ENCODE measurements around the gene CDKN2AIP. TPM values are rescaled to one million over a fixed set of nuclear protein-coding genes. Genes with fewer than 3 reads are reported as not detected.

The CDKN2AIP gene
- total RNA-seq, 1 donor from 2014 or later: 23.8 TPM

DNA sequence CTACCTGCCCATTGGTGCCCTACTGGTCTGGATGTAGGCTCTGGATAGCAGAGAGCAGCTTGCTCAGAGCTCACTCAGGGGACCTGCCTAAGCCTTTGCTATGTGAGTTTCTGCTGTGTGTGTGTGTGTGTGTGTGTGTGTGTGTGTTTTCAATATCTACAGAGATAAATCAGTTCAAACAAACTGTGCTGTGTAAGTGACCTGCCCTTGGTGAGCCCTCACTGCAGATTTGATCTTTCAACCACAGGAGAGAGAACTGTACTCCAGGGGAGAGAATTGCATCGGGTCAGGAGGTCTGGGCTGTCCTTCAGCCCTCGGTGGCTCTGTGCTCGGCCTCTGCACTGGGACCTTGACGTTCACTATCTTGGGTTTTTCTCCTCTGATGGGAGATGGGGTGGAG, 35.0 kb upstream of the CDKN2AIP start:
- Mint-ChIP-seq H3K27ac (ENCODE audit: unreplicated experiment) (peak overlapping the region; percentile 88), H3K9me3 (no peaks in the 10 kb centered on the region), H3K4me3 (peak overlapping the region; percentile 42), H3K36me3 (ENCODE audit: low read depth) (no peaks in the 10 kb centered on the region), H3K27me3 (ENCODE audit: low read depth) (no peaks in the 10 kb centered on the region), H3K4me1 (peaks cover 31% of the 10 kb centered on the region)
- TF ChIP-seq, protein P1, sequence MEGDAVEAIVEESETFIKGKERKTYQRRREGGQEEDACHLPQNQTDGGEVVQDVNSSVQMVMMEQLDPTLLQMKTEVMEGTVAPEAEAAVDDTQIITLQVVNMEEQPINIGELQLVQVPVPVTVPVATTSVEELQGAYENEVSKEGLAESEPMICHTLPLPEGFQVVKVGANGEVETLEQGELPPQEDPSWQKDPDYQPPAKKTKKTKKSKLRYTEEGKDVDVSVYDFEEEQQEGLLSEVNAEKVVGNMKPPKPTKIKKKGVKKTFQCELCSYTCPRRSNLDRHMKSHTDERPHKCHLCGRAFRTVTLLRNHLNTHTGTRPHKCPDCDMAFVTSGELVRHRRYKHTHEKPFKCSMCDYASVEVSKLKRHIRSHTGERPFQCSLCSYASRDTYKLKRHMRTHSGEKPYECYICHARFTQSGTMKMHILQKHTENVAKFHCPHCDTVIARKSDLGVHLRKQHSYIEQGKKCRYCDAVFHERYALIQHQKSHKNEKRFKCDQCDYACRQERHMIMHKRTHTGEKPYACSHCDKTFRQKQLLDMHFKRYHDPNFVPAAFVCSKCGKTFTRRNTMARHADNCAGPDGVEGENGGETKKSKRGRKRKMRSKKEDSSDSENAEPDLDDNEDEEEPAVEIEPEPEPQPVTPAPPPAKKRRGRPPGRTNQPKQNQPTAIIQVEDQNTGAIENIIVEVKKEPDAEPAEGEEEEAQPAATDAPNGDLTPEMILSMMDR (conservative IDR thresholded peaks at IDR 0.05): no peak
- no peak for DNase-seq (ENCODE audit: low read depth, low spot score)

DNA sequence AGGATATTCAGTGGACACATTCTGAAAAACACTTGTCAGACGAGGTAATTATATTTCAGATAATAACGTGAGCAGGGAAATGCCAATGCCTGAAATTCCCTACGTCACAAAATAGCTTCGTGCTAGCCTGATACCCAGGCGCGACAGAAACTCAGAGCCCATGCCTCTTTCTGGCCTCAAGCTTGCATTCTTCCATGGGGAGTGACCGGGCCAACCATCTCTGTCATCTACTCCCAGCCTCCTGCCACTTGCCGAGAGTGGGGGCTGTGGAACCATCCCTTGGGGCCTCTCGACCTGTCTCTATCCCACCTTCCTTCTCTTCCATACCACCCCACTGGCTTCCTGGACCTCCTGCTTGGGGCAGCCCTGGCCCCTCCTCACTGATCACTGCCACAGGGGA, 34.5 kb upstream of the CDKN2AIP start:
- Mint-ChIP-seq H3K36me3 (ENCODE audit: low read depth) (no peaks in the 10 kb centered on the region), H3K4me1 (peaks cover 31% of the 10 kb centered on the region), H3K27ac (ENCODE audit: unreplicated experiment) (peak overlapping the region; percentile 43), H3K27me3 (ENCODE audit: low read depth) (no peaks in the 10 kb centered on the region), H3K4me3 (no peak overlapping the region), H3K9me3 (no peaks in the 10 kb centered on the region)
- TF ChIP-seq, protein P1 (conservative IDR thresholded peaks at IDR 0.05): no peak
- DNase-seq (ENCODE audit: low read depth, low spot score): no peak

DNA sequence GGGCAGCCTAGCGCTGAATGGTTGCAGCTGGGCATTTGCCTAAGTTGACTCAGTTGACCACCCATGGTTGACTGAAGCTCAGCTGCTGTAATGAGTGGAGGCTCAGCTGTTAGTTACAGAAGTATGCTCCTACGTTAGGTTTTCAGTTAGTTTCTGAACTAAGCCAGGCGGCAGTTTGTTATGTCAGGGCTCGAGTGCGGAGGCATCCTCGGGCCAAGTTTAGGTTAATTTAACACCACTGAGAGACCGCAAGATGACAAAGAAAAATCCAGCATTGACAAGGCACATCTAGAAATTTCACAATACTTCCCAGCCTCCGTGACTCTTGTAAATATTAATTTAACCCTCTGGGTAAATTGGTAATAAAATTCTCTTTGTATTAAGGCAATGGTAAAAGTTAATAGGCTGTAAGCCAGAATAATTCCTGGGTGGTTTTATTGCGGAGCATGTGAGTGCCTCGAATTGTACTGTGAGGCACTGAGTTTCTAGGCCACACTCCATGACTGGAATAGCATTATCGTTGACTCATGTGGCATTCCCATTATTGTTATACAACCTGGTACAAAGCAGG, 33.1 kb upstream of the CDKN2AIP start:
- Mint-ChIP-seq H3K9me3 (no peaks in the 10 kb centered on the region), H3K36me3 (ENCODE audit: low read depth) (no peaks in the 10 kb centered on the region), H3K27ac (ENCODE audit: unreplicated experiment) (no peak overlapping the region), H3K27me3 (ENCODE audit: low read depth) (no peaks in the 10 kb centered on the region), H3K4me1 (peaks cover 29% of the 10 kb centered on the region), H3K4me3 (no peak overlapping the region)
- TF ChIP-seq, protein P1 (conservative IDR thresholded peaks at IDR 0.05): no peak
- no peak for DNase-seq (ENCODE audit: low read depth, low spot score)

DNA sequence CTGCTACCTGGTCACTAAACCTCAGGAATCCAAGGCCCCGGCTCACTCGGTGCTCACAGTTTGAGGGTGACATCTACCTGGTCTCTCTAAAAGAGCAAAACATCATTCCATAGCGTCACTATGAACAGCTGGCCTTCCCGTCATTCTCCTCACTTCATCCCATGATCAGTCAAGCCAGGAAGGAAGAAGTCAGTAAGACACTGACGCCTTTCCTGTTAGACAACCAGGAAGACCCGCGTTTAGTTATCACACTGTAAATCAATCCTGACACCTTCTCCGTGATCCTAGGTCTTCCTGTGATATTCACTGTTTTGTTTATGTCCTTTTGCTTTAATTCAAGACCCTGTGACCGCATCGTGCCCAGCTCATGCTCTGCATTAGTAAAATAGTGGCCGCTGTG, 31.6 kb upstream of the CDKN2AIP start:
- Mint-ChIP-seq H3K4me3 (no peak overlapping the region), H3K36me3 (ENCODE audit: low read depth) (no peaks in the 10 kb centered on the region), H3K27me3 (ENCODE audit: low read depth) (no peaks in the 10 kb centered on the region), H3K27ac (ENCODE audit: unreplicated experiment) (no peak overlapping the region), H3K4me1 (peaks cover 31% of the 10 kb centered on the region), H3K9me3 (no peaks in the 10 kb centered on the region)
- no peak for DNase-seq (ENCODE audit: low read depth, low spot score)
- TF ChIP-seq, protein P1 (conservative IDR thresholded peaks at IDR 0.05): no peak

DNA sequence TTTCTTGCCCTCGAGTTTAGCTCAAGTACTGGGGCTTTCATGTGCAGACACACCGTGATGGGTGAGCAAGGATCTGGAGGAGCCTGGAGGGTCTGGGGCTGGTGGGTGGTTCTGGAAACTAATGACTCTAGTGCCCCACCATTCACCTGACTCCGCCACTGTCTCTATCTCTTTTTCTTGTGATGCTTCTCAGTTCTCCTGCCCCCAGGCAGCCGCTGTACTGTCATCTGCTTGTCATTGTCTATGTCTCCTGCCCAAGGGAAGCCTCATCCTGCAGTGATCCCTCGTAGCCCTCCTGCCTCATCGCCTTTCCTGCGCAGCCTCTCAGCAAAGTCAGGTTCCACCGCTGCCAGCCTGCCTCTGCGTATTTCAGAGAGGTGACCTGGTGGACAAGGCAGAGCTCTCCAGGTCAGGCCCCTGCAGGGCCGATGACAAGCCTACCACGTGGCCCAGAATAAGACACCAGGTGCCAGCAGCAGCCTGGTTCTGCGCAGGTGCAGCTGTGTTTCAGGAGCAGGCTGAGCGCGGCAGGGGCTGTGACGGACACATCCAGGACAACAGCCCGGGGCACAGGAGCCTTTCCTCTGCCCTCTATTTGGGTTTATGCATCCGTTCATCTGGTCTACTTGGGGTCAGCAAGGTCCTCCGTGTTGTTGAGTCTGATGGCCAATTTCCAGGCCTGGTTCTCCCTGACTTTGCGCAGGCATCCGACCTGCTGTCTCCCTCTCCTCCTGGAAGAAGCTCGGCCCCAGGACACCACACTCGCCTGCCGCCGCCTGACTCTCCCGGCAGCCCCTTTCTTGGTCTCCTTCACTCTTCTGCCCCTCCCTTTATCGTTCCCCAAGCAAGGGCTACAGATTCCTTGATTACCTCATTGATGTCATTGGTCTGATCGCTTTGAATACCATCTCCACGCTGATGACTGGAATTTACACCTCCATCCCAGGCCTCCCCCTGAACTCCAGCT, 30.9 kb upstream of the CDKN2AIP start:
- H3K27ac Mint-ChIP-seq (ENCODE audit: unreplicated experiment): peak overlapping the region; percentile 91
- no peaks in the 10 kb centered on the region for H3K36me3 Mint-ChIP-seq (ENCODE audit: low read depth)
- H3K4me3 Mint-ChIP-seq: no peak overlapping the region
- H3K27me3 Mint-ChIP-seq (ENCODE audit: low read depth): no peaks in the 10 kb centered on the region
- DNase-seq (ENCODE audit: low read depth, low spot score): no peak
- TF ChIP-seq, protein P1 (conservative IDR thresholded peaks at IDR 0.05): no peak
- H3K4me1 Mint-ChIP-seq: peaks cover 24% of the 10 kb centered on the region
- H3K9me3 Mint-ChIP-seq: no peaks in the 10 kb centered on the region

Data from neural crest cell (in vitro differentiated cells).